NCI-H2196 (cell line): ENCODE data around the gene SEPTIN5.

Source experiments
- DNase-seq: peaks from one replicate; lab custom pipeline; 2025; ENCODE audit not compliant: unreplicated experiment; lab: John Stamatoyannopoulos, UW

The SEPTIN5 gene

GRCh38 chr22:19732403-19733113 is 18.3 kb downstream of the SEPTIN5 start:
- no peak for DNase-seq

- DNase-seq, result no peak
Observed at GRCh38 chr22:19733755-19734154, 19.5 kb downstream of the SEPTIN5 start.

GRCh38 chr22:19734163-19734562 is 19.9 kb downstream of the SEPTIN5 start:
- no peak for DNase-seq

GRCh38 chr22:19734837-19735382 is 20.6 kb downstream of the SEPTIN5 start:
- DNase-seq, result no peak

GRCh38 chr22:19735665-19736510 is 21.6 kb downstream of the SEPTIN5 start:
- DNase-seq, result no peak

GRCh38 chr22:19737846-19738663 is 23.8 kb downstream of the SEPTIN5 start:
- no peak for DNase-seq

- DNase-seq, result no peak
Observed at GRCh38 chr22:19738664-19739447, 24.6 kb downstream of the SEPTIN5 start.

GRCh38 chr22:19739448-19739895 is 25.2 kb downstream of the SEPTIN5 start:
- no peak for DNase-seq

GRCh38 chr22:19739911-19740449 is 25.7 kb downstream of the SEPTIN5 start:
- no peak for DNase-seq

GRCh38 chr22:19740586-19740985 is 26.3 kb downstream of the SEPTIN5 start:
- no peak for DNase-seq

- no peak for DNase-seq
Observed at GRCh38 chr22:19741053-19741452, 26.8 kb downstream of the SEPTIN5 start.

- DNase-seq, result no peak
Observed at GRCh38 chr22:19742160-19743066, 28.1 kb downstream of the SEPTIN5 start.

GRCh38 chr22:19743081-19743480 is 28.8 kb downstream of the SEPTIN5 start:
- DNase-seq, result no peak

GRCh38 chr22:19743651-19744050 is 29.3 kb downstream of the SEPTIN5 start:
- DNase-seq, result no peak

GRCh38 chr22:19744350-19745006 is 30.2 kb downstream of the SEPTIN5 start:
- DNase-seq, result no peak

- no peak for DNase-seq
Observed at GRCh38 chr22:19745155-19746101, 31.1 kb downstream of the SEPTIN5 start.

- DNase-seq, result no peak
Observed at GRCh38 chr22:19746726-19747125, 32.4 kb downstream of the SEPTIN5 start.
